LNCaP clone FGC (cell line): Measurements from ENCODE around the gene TBX2.

Experiments
- DNase-seq: peaks from one replicate; pipeline ENCODE4 v3.0.0-alpha.2; 2011; ENCODE audit warnings: low read depth
- H3K4me3 ChIP-seq: 2 replicates; pipeline ENCODE4 v1.5.1; 2011; ENCODE audit warnings: mild to moderate bottlenecking, low read depth, low read length, control low read depth
- TF ChIP-seq, protein P1 (sequence below): IDR thresholded peaks from 2 replicates; pipeline ENCODE4 v1.5.1; 2012; ENCODE audit warnings: mild to moderate bottlenecking; ENCODE audit not compliant: control insufficient read depth, insufficient read depth; ENCODE audit errors: extremely low read depth

TBX2 gene

DNA sequence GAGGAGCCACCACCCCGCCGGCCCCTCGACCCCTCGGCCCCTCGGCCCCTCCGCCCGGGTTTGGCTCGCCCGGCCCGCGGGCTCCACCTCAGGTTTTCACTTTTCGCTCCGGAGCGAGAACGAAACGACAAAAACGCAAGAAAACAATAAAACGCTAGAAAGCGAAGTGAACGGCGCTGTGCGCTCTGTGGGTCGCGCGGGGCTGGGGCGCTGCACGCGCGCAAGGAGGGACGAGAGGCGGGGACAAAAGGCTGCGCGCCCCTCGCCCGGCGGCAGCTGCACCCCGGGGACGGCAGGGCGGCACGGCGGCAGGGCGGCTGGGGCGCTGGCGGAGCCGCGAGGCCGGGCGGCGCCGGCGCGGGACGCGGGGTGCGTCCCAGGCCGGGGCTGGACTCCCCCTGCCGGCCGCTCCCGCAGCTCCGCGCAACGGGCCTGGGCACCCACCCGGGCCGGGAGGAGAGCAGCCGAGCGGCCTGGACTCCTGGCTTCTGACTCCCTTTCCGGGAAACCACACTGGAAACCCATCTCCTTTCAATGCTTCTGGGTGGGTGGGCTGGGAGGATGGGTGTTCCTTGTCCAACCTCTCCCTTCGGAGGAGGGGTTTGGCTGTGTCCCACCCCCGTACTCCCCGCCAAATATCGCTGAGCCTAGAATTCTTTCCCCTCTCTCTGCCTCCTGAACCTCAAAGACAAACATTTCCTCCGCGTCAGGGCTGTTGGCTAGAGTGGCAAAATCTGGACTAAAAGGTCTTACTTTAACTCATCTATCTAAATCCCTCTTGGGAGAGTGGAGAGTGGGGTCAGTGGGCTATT lies 9.9 kb downstream of the TBX2 start:
- no peak for DNase-seq

DNA sequence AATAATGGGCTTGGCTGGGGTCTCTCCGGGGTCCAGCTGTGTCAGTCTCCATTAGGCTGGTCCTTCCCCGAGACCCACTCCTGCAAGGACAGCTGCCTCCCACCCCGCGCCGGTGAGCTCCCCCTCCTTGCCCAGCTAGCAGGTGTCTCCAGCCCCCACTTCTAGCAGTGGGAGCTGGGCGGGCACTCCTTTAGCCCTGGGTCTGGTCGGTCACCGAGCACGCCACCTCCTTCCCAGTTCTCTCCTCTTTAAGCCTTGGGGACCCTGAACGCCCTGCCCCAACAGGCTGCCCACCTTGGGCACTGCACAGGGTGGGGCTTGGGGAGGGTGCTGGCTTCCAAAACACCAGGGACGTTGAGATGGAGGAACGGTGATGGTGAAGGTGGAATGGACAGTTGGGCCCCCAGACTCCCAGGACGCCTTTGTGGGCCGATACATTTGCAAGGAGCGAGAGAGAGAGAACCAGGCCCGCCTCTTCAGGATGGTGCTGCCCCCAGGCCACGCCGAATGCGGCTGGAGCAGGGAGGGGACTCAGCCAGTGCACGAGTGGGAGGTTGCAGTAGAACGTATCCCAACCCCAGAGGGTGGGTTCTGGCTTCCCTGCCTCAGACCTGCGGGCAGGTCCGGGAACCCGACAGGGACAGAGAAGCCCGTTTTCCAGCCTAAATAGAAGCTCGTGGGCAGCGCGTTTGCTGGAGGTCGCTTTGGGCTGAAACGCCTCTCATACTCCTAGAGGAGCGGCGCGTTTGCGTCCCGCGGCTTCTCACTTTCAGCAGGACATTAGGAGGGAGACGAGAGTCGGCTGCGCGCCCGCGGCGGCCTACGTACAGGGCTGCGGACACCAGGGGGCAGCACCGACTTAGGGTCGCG lies 10.7 kb downstream of the TBX2 start:
- no peak for DNase-seq
- H3K4me3 ChIP-seq: no peak overlapping the region
- TF ChIP-seq, protein P1, sequence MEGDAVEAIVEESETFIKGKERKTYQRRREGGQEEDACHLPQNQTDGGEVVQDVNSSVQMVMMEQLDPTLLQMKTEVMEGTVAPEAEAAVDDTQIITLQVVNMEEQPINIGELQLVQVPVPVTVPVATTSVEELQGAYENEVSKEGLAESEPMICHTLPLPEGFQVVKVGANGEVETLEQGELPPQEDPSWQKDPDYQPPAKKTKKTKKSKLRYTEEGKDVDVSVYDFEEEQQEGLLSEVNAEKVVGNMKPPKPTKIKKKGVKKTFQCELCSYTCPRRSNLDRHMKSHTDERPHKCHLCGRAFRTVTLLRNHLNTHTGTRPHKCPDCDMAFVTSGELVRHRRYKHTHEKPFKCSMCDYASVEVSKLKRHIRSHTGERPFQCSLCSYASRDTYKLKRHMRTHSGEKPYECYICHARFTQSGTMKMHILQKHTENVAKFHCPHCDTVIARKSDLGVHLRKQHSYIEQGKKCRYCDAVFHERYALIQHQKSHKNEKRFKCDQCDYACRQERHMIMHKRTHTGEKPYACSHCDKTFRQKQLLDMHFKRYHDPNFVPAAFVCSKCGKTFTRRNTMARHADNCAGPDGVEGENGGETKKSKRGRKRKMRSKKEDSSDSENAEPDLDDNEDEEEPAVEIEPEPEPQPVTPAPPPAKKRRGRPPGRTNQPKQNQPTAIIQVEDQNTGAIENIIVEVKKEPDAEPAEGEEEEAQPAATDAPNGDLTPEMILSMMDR: 0 out of 2 replicates have a peak, but pooled peaks have one; percentile 3

More for the DNA sequence above, 9.9 kb downstream of the TBX2 start:
- TF ChIP-seq, protein P1: peak; percentile 76
- H3K4me3 ChIP-seq: peak overlapping the region; percentile 48

DNA sequence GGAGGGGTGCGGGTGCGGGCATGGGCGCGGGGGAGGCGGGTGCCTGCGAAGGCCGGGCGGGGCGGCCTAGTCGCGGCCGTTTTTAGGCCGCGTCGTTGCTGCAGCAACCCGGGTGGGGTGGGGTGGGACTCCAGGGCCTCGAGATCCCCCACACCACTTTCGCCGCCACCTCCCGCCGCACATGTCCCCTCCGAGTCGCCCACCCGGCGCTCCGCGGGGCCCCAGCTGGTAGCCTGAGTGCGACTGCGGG lies 11.3 kb downstream of the TBX2 start:
- no peak for DNase-seq
- TF ChIP-seq, protein P1: no peak
- no peak overlapping the region for H3K4me3 ChIP-seq

DNA sequence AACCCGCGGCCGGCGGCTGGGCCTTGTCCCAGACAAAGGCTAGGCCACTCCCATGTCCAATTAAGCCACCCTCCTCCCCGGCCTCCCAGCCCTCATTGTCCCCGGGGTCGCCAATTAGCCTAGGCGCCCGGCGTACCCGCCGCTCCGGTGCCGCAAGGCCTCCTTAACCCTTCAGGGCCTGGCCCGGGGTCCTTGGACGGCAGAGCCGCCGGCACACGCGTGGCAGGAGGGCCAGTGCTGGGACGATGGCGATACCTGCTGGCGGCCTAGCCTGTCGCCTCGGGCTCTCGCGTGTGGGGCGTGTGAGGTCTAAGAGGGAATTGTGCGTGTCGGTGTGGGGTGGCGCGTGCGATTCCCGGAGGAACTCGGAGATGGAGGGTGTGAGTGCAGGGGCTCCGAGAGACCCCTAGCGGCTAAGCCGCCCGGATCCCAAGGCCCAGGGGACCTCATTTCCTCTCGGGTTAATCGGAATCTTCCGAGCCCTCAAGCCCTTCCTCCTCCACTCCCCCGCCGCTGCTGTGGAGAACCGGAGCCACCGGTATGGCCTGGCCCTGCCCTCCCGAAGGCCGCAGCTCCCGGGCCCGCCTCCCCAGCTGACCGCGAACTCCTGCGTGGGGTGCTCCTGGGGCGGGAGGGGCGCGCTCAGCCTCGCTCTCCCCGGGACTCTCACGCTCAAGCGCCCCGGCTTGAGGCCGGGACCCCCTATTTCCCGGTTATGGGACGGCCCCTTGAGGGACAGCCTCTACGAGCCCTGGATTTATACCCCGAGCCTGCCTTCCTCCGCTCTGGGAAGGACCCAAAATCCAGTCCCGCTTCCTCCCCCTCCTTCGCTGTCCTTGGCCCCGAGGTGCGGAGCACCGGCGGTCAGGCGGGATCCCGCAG lies 11.9 kb downstream of the TBX2 start:
- peak overlapping the region; percentile 54 for H3K4me3 ChIP-seq
- TF ChIP-seq, protein P1: no peak
- DNase-seq: no peak

DNA sequence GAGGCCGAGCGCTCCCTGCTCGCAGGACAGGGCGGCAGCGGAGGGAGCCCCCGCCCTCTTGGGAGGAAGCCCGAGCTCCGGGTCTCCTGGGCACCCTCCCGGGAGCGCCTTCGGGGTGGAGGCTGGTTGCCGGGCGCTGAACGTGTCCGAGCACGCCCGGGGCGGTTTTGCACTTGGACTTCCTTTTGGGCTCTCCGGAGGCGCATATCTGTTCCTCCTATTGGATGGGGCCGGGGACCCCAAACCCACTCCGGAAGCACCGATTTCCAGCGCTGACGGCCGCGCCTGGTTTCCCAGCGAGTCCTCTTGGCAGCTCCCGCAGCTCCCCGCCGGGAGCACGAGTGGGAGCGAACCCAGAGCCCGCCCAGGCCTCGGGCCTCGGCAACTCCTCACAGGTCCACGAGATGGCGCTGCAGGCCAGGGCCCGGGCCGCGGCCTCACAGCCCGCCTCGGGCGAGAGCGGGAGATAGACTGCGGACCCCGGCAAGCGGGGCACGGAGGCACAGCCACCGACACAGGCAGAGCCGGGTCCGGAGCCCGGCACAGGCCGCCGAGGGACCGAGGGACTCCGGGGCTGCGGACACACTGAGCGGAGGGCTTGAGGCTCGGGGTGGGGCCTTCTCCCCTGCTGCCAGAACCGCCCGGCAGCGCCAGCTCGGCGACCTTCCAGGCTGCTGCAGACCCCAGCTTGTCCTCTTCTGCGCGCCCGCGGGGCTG lies 12.7 kb downstream of the TBX2 start:
- TF ChIP-seq, protein P1: peak; percentile 95

More for the DNA sequence above, 12.7 kb downstream of the TBX2 start:
- peak overlapping the region; percentile 54 for H3K4me3 ChIP-seq
- DNase-seq: no peak
